Right lobe of liver (tissue), 4 donors: ENCODE results near the gene LRP3.

Experiments used
- POLR2A ChIP-seq: fragments of 450-650 bp; IDR thresholded peaks from one replicate; pipeline ENCODE4 v1.6.1; 2017; ENCODE audit warnings: antibody characterized with exemption, mild to moderate bottlenecking
- TF ChIP-seq, protein P1 (sequence below), 4 donors: fragments of 200-600 bp in 3 of 4; fragments of 450-650 bp in 1 of 4; IDR thresholded peaks; one replicate each; pipeline versions ENCODE4 v1.5.1 to v1.8.0; 2016 to 2022; ENCODE audit warnings: antibody characterized with exemption in 4 of 4, mild to moderate bottlenecking in 2 of 4
- donor health status: DM: no; HTN: no; CAD: no.
- donor health status: DM: no; HTN: no; CAD: no.
- donor health status: DM: no; HTN: yes; CAD: no.

DNA sequence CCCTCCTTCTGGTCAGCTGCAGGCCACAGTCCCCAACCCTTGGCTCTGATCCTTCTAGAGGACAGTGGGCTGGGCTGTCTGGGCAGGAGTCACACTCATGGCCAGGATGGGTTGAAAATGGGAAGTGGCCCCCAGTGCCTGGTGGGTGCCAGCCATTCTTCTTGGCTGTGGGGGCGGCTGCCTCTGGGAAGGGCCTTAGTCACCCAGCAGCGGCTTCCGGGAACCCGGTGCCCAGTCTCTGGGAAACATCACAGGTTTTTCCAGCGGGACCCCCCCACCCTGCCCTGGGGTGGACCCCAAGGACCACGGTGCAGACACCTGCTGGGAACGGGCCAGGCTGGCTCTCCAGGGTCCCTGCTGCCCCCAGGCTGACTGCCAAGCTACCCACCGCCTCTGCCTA lies 58.8 kb downstream of the LRP3 start:
- TF ChIP-seq POLR2A, result no peak
- TF ChIP-seq, protein P1, sequence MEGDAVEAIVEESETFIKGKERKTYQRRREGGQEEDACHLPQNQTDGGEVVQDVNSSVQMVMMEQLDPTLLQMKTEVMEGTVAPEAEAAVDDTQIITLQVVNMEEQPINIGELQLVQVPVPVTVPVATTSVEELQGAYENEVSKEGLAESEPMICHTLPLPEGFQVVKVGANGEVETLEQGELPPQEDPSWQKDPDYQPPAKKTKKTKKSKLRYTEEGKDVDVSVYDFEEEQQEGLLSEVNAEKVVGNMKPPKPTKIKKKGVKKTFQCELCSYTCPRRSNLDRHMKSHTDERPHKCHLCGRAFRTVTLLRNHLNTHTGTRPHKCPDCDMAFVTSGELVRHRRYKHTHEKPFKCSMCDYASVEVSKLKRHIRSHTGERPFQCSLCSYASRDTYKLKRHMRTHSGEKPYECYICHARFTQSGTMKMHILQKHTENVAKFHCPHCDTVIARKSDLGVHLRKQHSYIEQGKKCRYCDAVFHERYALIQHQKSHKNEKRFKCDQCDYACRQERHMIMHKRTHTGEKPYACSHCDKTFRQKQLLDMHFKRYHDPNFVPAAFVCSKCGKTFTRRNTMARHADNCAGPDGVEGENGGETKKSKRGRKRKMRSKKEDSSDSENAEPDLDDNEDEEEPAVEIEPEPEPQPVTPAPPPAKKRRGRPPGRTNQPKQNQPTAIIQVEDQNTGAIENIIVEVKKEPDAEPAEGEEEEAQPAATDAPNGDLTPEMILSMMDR (IDR thresholded peaks at IDR 0.05), result no peak
